Gastrocnemius medialis (tissue), 4 donors: ENCODE data around the gene APOC3.

ENCODE experiments used
- POLR2A ChIP-seq, 2 donors: fragments of 450-650 bp; IDR thresholded peaks; one replicate each; pipeline ENCODE4 v1.6.1; 2017; ENCODE audit warnings: antibody characterized with exemption in 2 of 2, mild to moderate bottlenecking in 2 of 2, moderate library complexity in 2 of 2
- TF ChIP-seq, protein P1 (sequence below), 5 experiments: fragments of 450-650 bp in 3 of 5; fragments of 200-600 bp in 2 of 5; sonication (generic) in 2 of 5; IDR thresholded peaks in 4 of 5; conservative IDR thresholded peaks in 1 of 5; 1 replicate in 4 of 5; 2 replicates in 1 of 5; pipeline ENCODE4 v1.5.1; 2016 to 2019; ENCODE audit warnings: antibody characterized with exemption in 5 of 5, mild to moderate bottlenecking in 3 of 5, moderate library complexity in 3 of 5

DNA sequence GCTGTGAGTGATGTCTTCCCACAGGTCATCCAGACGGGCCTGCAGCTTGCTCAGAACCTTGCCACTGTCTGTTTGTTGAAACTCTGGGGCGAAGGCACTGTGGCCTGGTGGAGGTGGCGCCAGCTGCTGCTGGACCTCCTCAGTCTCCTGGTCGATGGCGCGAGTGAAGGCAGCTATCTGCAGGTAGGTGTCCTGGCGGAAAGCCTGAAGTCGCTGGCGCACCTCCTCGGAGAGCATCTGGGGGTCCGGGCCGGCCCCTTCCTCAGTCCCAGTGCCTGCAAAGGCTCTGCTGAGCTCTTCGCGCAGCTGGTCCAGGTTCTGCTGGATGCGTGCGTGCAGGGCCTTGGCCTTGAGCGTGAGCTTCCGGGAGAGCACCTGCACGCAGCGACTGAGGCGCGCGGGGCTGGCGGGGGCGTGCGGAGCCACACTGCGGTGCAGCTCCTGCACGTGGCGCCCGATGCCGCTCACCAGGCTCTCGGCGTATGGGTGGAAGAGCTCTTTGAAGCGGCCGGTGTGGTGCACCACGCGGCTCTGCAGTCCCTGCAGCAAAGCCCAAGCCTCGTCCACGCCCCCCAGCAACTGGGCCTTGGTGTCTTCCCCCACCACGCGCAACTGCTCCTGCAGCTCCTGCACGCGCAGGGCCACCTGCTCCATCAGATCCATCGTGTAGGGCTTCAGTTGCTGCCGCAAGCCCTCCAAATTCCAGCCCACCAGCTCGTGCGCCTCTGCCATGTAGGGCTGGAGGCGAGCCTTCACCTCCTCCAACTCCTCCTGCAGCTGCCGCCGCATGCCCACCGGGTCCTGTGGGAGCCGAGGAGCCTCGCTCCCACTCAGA lies 39.3 kb upstream of the APOC3 start:
- TF ChIP-seq, protein P1, sequence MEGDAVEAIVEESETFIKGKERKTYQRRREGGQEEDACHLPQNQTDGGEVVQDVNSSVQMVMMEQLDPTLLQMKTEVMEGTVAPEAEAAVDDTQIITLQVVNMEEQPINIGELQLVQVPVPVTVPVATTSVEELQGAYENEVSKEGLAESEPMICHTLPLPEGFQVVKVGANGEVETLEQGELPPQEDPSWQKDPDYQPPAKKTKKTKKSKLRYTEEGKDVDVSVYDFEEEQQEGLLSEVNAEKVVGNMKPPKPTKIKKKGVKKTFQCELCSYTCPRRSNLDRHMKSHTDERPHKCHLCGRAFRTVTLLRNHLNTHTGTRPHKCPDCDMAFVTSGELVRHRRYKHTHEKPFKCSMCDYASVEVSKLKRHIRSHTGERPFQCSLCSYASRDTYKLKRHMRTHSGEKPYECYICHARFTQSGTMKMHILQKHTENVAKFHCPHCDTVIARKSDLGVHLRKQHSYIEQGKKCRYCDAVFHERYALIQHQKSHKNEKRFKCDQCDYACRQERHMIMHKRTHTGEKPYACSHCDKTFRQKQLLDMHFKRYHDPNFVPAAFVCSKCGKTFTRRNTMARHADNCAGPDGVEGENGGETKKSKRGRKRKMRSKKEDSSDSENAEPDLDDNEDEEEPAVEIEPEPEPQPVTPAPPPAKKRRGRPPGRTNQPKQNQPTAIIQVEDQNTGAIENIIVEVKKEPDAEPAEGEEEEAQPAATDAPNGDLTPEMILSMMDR (IDR thresholded peaks at IDR 0.05 in 4 of 5, conservative IDR thresholded peaks at IDR 0.05 in 1 of 5), result no peak
- no peak for TF ChIP-seq POLR2A (IDR thresholded peaks at IDR 0.05)
